ENCODE data around the gene METAP1D. TPM values are rescaled to one million over a fixed set of nuclear protein-coding genes. Genes with fewer than 3 reads are reported as not detected.

METAP1D gene
- total and polyA plus RNA-seq, 2 donors (not counting 3 experiments of a cell fraction or from before 2014, with no cell fraction given), result 4.2 to 8.1 TPM

DNA sequence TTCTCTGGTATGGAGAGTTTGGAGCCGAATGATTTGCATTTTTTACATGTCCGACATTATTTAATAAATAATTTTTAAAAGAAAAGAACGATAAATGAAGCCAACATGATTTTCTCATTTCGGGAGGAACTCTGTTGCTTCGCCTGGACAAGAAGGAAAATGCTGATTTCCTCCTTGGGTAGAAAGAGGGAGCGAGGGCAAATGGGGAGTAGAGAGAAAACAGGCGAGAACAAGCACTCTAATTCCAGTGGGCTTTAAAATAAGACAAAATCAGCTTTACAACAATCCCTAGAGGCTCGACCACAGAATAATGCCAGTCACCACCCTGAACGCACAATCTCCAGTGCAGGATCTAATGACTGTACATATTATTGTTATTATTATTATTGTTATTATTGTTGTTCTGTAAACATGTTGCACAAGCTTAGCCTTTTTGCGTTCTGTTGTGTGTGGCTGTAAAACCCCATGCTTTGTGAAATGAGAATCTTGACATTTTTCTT lies 89.3 kb downstream of the METAP1D start:
- Histone ChIP-seq H3K4me3 (replicated peaks in 1 of 3; ENCODE audit: insufficient read depth in 1 of 3, low read depth in 1 of 3, low read length in 3 of 3) (no peak overlapping the region), H3K36me3 (ENCODE audit: control insufficient read depth in 2 of 2, extremely low read depth in 1 of 2, insufficient read depth in 2 of 2, low read length in 2 of 2) (no peaks in the 10 kb centered on the region), H3K79me2 (ENCODE audit: control insufficient read depth, insufficient read depth, low read length) (no peaks in the 10 kb centered on the region), H3K4me2 (ENCODE audit: insufficient read depth, low read length) (no peak overlapping the region), H2AFZ (ENCODE audit: low read depth, low read length) (no peak overlapping the region), H3K9me3 (replicated peaks; ENCODE audit: control insufficient read depth, insufficient read depth, low read length) (no peaks in the 10 kb centered on the region), H3K27me3 (ENCODE audit: control insufficient read depth in 2 of 2, insufficient read depth in 2 of 2, low read length in 2 of 2) (peaks cover 88 to 100% of the 10 kb centered on the region in 2 experiments), H3K9ac (replicated peaks; ENCODE audit: extremely low read depth, insufficient read depth, low read length) (no peak overlapping the region), H4K20me1 (replicated peaks; ENCODE audit: control insufficient read depth, extremely low read depth, insufficient read depth, low read length) (no peaks in the 10 kb centered on the region), H3K4me1 (ENCODE audit: control insufficient read depth, extremely low read depth, insufficient read depth, low read length) (peaks cover 19% of the 10 kb centered on the region), H3K27ac (ENCODE audit: insufficient read depth, low read depth, low read length) (no peak overlapping the region), H3K9me1 (replicated peaks; ENCODE audit: control insufficient read depth, extremely low read depth, insufficient read depth, low read length) (no peaks in the 10 kb centered on the region)
- FAIRE-seq, result no peak
- BruUV-seq (replicated peaks), result no TSS peak
- ChIA-PET CTCF (interaction anchor here (0.9 to 1.9 kb wide), 2 partner anchors 10 to 15 kb away, joined by 3 to 6 read pairs; no protein-coding TSS in a partner anchor), POLR2A (no interaction called here)
- intact Hi-C loops (cut with micrococcal nuclease) (no loop called here), dilution Hi-C loops (cut with MboI; ENCODE audit: extremely low pct_ligation_motif_present, low sequenced_read_pairs) (no loop called here)
- DNase-seq (ENCODE audit: low read depth, low spot score), result no peak
- TF ChIP-seq EZH2 (IDR thresholded peaks at IDR 0.05; ENCODE audit: borderline replicate concordance, low read depth, low read length, severe bottlenecking), result no peak
- no peak for TF ChIP-seq FOS (IDR thresholded peaks at IDR 0.05; ENCODE audit: borderline replicate concordance, insufficient read depth, low read length)
- TF ChIP-seq, protein P1, sequence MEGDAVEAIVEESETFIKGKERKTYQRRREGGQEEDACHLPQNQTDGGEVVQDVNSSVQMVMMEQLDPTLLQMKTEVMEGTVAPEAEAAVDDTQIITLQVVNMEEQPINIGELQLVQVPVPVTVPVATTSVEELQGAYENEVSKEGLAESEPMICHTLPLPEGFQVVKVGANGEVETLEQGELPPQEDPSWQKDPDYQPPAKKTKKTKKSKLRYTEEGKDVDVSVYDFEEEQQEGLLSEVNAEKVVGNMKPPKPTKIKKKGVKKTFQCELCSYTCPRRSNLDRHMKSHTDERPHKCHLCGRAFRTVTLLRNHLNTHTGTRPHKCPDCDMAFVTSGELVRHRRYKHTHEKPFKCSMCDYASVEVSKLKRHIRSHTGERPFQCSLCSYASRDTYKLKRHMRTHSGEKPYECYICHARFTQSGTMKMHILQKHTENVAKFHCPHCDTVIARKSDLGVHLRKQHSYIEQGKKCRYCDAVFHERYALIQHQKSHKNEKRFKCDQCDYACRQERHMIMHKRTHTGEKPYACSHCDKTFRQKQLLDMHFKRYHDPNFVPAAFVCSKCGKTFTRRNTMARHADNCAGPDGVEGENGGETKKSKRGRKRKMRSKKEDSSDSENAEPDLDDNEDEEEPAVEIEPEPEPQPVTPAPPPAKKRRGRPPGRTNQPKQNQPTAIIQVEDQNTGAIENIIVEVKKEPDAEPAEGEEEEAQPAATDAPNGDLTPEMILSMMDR (IDR thresholded peaks at IDR 0.05; ENCODE audit: extremely low read depth in 1 of 2, insufficient read depth in 1 of 2, low read depth in 1 of 2, low read length in 2 of 2), result no peak
- TF ChIP-seq POLR2AphosphoS5 (IDR thresholded peaks at IDR 0.05; ENCODE audit: insufficient read depth, low read depth, low read length), result no peak
- TF ChIP-seq GATA2 (IDR thresholded peaks at IDR 0.05; ENCODE audit: insufficient read depth, insufficient read length, low read depth, low read length), result no peak
- no peak for TF ChIP-seq POLR2A (IDR thresholded peaks at IDR 0.05; ENCODE audit: low read depth, low read length)

All from endothelial cell of umbilical vein (primary cell).